ENCODE measurements around the gene GRB10.

DNA sequence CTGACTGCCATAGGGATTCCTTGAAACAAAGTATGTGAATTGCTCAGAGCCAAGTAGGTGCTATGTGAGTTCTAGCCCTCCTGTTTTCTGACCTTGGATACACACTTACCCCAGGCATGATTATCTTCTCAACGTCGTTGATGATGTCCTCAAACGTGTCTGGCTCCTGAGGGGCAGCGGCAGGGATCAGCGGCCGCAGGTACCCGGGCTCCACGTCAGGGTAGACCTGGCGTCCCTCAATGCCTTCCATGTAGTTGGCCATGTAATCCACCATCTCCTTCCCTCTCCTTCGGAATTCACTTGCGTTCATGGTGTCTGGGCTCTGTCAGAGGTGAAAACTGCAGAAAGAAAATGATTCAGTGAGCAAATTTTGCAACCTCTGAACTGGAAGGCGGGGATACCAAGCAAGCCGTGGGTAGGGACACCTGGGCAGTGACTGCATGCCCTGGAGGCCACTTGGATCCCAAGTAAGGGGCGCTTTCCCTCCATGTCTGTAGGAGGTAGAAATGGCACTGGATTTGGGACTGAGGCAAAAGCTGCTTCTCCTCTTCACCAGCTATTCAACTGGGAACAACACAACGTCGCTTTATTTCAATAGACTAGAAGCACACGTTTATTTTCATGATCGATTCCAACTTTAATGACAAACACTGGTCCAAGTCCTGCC is 238.8 kb downstream of the GRB10 start:
- TF ChIP-seq, protein P1, sequence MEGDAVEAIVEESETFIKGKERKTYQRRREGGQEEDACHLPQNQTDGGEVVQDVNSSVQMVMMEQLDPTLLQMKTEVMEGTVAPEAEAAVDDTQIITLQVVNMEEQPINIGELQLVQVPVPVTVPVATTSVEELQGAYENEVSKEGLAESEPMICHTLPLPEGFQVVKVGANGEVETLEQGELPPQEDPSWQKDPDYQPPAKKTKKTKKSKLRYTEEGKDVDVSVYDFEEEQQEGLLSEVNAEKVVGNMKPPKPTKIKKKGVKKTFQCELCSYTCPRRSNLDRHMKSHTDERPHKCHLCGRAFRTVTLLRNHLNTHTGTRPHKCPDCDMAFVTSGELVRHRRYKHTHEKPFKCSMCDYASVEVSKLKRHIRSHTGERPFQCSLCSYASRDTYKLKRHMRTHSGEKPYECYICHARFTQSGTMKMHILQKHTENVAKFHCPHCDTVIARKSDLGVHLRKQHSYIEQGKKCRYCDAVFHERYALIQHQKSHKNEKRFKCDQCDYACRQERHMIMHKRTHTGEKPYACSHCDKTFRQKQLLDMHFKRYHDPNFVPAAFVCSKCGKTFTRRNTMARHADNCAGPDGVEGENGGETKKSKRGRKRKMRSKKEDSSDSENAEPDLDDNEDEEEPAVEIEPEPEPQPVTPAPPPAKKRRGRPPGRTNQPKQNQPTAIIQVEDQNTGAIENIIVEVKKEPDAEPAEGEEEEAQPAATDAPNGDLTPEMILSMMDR (IDR thresholded peaks at IDR 0.05) = no peak
- no peak for TF ChIP-seq EZH2phosphoT487 (IDR thresholded peaks at IDR 0.05)

All from neural progenitor cell (in vitro differentiated cells).